Measurements from ENCODE around the gene SMYD5. TPM values are rescaled to one million over a fixed set of nuclear protein-coding genes. Genes with fewer than 3 reads are reported as not detected.

The SMYD5 gene
- polyA plus RNA-seq, 3 donors: 1.6 to 5.2 (median 1.7) TPM

- Histone ChIP-seq H2AFZ (ENCODE audit: insufficient read depth, low read depth, low read length, poor library complexity, severe bottlenecking) (no peak overlapping the region), H3K4me1 (ENCODE audit: control insufficient read depth in 1 of 2, insufficient read depth in 2 of 2, low read length in 2 of 2) (peaks cover 12 to 15% of the 10 kb centered on the region in 2 donors), H3K4me2 (replicated peaks; ENCODE audit: extremely low read depth, low read length, poor library complexity, severe bottlenecking) (no peak overlapping the region), H4K20me1 (ENCODE audit: insufficient read depth, low read length) (no peaks in the 10 kb centered on the region), H3K36me3 (replicated peaks in 1 of 2; ENCODE audit: control insufficient read depth in 1 of 2, insufficient read depth in 2 of 2, low read length in 2 of 2) (peaks cover 8 to 33% of the 10 kb centered on the region in 2 donors), H3K27me3 (ENCODE audit: control insufficient read depth in 2 of 2, insufficient read depth in 2 of 2, low read length in 2 of 2) (no peaks in the 10 kb centered on the region), H3K27ac (ENCODE audit: low read depth in 1 of 2, low read length in 2 of 2) (no peak overlapping the region), H3K79me2 (ENCODE audit: insufficient read depth, low read length) (no peaks in the 10 kb centered on the region), H3K9me3 (replicated peaks in 1 of 2; ENCODE audit: control insufficient read depth in 1 of 2, insufficient read depth in 1 of 2, low read length in 2 of 2) (no peaks in the 10 kb centered on the region), H3K4me3 (replicated peaks in 1 of 3; ENCODE audit: low read depth in 2 of 3, low read length in 3 of 3) (no peak overlapping the region), H3K9ac (ENCODE audit: insufficient read depth, low read length, poor library complexity, severe bottlenecking) (no peak overlapping the region)
- H3K4me1 Mint-ChIP-seq: peaks cover 12% of the 10 kb centered on the region
- no peak for DNase-seq
- WGBS (ENCODE audit: insufficient coverage): 81% methylated on average over 3 of the region's 4 CpGs
- peaks cover 32 to 34% of the 10 kb centered on the region in 2 donors for H3K36me3 Mint-ChIP-seq
- intact Hi-C loops (cut with micrococcal nuclease): no loop called here
- no peak overlapping the region for H3K27ac Mint-ChIP-seq
- no peak overlapping the region for H3K4me3 Mint-ChIP-seq
- H3K9me3 Mint-ChIP-seq: no peaks in the 10 kb centered on the region
- peaks cover 0 to 1% (median 0%) of the 10 kb centered on the region in 3 donors for H3K27me3 Mint-ChIP-seq (ENCODE audit: low read depth in 3 of 3)
- TF ChIP-seq, protein P1, sequence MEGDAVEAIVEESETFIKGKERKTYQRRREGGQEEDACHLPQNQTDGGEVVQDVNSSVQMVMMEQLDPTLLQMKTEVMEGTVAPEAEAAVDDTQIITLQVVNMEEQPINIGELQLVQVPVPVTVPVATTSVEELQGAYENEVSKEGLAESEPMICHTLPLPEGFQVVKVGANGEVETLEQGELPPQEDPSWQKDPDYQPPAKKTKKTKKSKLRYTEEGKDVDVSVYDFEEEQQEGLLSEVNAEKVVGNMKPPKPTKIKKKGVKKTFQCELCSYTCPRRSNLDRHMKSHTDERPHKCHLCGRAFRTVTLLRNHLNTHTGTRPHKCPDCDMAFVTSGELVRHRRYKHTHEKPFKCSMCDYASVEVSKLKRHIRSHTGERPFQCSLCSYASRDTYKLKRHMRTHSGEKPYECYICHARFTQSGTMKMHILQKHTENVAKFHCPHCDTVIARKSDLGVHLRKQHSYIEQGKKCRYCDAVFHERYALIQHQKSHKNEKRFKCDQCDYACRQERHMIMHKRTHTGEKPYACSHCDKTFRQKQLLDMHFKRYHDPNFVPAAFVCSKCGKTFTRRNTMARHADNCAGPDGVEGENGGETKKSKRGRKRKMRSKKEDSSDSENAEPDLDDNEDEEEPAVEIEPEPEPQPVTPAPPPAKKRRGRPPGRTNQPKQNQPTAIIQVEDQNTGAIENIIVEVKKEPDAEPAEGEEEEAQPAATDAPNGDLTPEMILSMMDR (IDR thresholded peaks at IDR 0.05): no peak
Measured at GRCh38 chr2:73223821-73224220, 9.8 kb downstream of the SMYD5 start.

DNA sequence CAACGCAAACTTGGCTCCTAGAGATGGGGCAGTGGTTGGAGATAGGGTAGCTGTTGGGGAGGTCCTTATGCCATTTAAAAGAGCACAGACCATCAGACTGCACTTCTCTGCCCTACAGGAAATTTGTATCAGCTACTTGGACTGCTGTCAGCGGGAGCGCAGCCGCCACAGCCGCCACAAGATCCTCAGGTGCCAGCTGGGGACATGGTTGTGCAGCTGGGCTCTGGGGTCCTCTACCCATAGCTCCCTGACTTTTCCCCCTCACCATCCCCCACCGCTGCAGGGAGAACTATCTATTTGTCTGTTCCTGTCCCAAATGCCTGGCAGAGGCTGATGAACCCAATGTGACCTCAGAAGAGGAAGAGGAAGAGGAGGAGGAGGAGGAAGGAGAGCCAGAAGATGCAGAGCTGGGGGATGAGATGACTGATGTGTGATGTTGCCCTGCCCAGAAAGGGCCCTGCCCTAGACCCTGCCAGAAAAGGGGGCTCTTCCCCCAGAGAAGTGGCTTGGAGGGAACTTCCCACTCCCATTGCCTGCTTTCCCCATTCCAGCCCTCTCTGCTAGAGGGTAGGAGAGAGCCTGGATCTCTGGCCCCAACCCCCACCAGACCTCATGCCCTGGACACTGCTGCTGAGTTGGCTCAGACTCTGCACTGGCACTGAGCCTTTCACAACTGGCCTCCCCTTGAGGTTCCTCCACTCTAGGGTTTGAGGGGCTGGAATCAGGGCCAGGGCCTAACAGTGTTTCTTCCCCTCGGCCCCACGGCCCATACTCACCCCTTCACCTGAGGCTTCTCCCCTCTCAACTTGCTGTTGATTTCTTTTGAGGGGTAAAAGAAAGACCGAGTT, 11.7 kb downstream of the SMYD5 start:
- intact Hi-C loops (cut with micrococcal nuclease): no loop called here
- H3K79me2 ChIP-seq (ENCODE audit: insufficient read depth, low read length): no peaks in the 10 kb centered on the region
- H3K27me3 ChIP-seq (ENCODE audit: control insufficient read depth in 2 of 2, insufficient read depth in 2 of 2, low read length in 2 of 2): no peaks in the 10 kb centered on the region
- H3K36me3 ChIP-seq (replicated peaks in 1 of 2; ENCODE audit: control insufficient read depth in 1 of 2, insufficient read depth in 2 of 2, low read length in 2 of 2): peaks cover 8 to 46% of the 10 kb centered on the region in 2 donors
- peak overlapping the region; percentile 19 for H3K4me2 ChIP-seq (replicated peaks; ENCODE audit: extremely low read depth, low read length, poor library complexity, severe bottlenecking)
- H3K27ac ChIP-seq (ENCODE audit: low read depth in 1 of 2, low read length in 2 of 2): peak overlapping the region; percentile 3 to 58
- DNase-seq: peak in 1 of 3 donors; percentile 15
- peak overlapping the region in 6 of 7 donors; percentile 35 to 74 (median 68) for H3K27ac Mint-ChIP-seq
- WGBS (ENCODE audit: insufficient coverage): 28% methylated on average over 5 of the region's 9 CpGs
- H3K9me3 ChIP-seq (replicated peaks in 1 of 2; ENCODE audit: control insufficient read depth in 1 of 2, insufficient read depth in 1 of 2, low read length in 2 of 2): no peaks in the 10 kb centered on the region
- TF ChIP-seq, protein P1 (IDR thresholded peaks at IDR 0.05): no peak
- H3K9ac ChIP-seq (ENCODE audit: insufficient read depth, low read length, poor library complexity, severe bottlenecking): peak overlapping the region; percentile 41
- H3K9me3 Mint-ChIP-seq: no peaks in the 10 kb centered on the region
- no peaks in the 10 kb centered on the region for H3K27me3 Mint-ChIP-seq (ENCODE audit: low read depth in 3 of 3)
- peaks cover 12 to 15% of the 10 kb centered on the region in 2 donors for H3K4me1 ChIP-seq (ENCODE audit: control insufficient read depth in 1 of 2, insufficient read depth in 2 of 2, low read length in 2 of 2)
- peak overlapping the region in 1 of 3 experiments; percentile 8 for H3K4me3 ChIP-seq (replicated peaks in 1 of 3; ENCODE audit: low read depth in 2 of 3, low read length in 3 of 3)
- H2AFZ ChIP-seq (ENCODE audit: insufficient read depth, low read depth, low read length, poor library complexity, severe bottlenecking): no peak overlapping the region
- H3K36me3 Mint-ChIP-seq: peaks cover 33% of the 10 kb centered on the region in 2 donors
- H3K4me1 Mint-ChIP-seq: peaks cover 12% of the 10 kb centered on the region
- H4K20me1 ChIP-seq (ENCODE audit: insufficient read depth, low read length): no peaks in the 10 kb centered on the region
- peak overlapping the region in 1 of 2 donors; percentile 2 for H3K4me3 Mint-ChIP-seq
